HG03060 (cell line): ENCODE data around the gene ADD2.
A peak's percentile ranks its signal among the peaks of the same experiment; 100 is the strongest.
"Not testable (repeated sequence)": the region's sequence is repeated elsewhere in the genome, so short reads cannot be mapped to it uniquely, and the experiment has no call there.

Source experiments
- ATAC-seq: cut with Tn5 transposase; IDR thresholded peaks from one replicate; pipeline ENCODE4 v1.9.1; 2021; ENCODE audit warnings: low read depth, moderate number of reproducible peaks; ENCODE audit not compliant: unreplicated experiment

ADD2 gene

DNA sequence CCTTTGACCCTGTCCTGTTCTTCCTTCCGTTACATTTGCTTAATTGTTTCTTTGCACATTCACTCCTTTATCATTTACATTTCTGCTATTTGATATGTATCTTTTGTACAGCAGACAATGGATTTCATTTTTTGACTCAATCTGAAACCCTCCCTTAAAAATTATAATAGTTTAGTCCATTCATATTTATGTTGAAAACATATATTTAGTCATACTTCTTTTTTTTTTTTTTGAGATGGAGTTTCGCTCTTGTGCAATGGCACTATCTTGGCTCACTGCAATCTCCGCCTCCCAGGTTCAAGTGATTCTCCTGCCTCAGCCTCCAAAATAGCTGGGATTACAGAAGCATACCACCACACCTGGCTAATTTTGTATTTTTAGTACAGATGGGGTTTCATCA is 119.0 kb downstream of the ADD2 start:
- ATAC-seq = no peak

DNA sequence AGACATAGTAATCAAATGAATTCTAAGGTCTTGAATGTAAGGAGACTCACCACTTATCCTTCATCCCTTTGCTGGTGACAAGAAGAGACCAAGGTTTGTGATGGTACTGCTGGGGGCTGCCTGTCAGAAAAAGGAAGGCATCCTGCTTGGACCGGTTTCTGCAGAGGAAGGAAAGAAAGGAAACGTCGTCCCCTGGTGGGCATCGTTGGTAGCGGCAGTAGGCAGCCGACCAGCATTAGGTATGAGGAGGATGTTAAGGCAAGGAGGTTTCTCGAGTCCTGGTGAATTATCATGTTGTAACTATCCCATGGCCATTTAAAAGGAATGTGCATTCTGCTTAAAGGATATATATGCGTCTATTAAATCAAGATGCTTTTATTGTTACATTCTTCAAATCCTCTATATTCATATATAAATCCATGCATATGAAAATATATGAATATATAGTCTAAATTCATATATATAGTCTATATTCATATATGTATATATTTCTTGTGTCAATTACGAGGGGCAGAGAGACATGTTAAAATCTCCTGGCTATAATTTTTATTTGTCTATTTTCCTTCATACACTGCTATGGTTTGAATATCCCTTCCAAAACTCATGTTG is 120.0 kb downstream of the ADD2 start:
- ATAC-seq = peak; percentile 55

DNA sequence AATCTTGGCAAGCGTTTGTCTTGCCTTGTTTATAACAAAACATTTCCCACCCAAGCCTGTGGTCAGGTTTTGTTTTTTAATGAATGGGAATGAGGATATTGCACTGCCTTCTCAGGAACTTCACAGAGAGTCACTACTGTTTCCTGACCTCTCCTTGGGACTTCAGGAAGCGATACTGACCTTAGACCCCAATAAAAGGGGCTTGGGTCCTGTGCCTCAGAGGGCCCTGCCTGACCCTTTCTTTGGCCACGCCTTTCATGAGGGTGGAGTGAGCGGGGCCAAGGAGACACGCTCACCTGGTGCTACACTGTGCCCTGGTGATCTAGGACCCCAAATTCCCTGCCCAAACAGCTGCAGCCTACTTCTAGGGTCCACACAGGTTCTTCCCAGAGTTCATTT is 121.6 kb downstream of the ADD2 start:
- ATAC-seq = no peak

DNA sequence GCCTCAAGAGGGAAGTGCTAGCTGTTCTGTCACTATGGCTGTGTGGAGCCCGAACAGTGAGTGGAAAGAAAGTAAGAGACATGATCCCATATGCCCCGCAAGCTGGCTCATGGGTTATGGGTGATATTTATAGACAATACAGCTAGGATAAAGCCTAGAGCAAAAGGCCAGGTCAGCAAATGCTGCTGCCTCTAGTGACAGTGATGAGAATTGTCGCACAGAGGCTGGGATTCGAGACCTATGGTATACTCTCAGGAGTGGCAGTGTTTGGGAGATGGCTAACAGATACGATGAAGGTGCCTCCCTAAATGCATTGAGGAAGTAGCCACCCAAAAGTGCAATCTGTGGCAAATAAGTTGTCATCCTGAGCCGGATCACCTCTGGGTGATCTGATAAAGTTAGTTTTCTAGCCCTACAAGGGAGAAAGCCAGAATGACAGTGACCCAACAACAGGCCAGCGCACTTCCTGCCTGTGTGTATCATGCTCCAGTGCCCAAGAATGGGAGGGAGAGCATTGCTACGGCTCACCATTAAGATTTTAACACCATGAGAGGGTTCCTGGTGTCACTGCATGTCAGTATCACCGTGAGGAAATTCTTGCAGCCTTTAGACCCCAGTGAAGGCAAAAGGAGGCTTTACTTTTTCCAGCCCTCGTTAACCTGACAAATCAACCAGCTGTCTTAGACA is 122.1 kb downstream of the ADD2 start:
- ATAC-seq = no peak

DNA sequence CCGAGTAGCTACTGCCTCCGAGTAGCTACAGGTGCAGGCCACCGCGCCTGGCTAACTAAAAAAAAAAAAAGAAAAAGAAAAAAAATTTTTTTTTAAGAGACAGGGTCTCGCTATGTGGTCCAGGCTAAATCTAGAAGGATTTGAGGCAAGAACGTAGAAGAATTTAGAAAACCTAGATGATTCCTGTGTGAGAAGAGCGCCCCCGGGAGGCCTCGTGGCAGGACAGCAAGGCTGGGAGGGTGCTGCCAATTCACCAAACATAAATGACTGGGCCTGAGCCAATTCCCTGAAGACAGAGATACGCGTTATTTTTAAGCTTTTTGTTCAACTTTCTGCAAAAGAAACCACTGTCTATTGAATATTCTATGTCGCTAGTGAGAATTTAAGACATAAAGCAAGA is 124.3 kb downstream of the ADD2 start:
- no peak for ATAC-seq

DNA sequence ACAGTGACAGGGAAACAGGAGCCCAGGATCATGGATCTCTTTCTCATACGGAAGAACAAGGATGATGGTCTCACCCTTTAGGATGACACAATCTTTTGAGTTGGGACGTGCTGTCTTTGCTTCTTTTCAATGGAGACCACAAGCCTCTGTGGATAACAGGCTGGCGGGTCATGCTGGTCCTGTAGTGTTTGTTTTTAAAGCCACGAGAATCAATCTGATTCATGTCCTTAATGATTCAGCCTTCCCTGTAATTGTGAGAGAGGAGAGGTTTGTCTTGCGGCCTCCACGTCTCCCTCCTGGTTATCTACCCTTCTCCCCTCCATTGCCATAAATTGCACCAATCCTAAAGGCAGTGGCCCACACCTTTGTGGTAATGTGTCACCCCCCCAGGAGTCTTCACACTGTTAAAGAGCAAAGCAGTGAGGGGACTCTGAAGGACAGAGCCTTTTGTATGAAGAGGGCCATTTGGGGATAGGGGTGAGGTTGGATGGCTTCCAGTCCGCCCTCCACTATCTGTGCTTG is 126.7 kb downstream of the ADD2 start:
- ATAC-seq = no peak

DNA sequence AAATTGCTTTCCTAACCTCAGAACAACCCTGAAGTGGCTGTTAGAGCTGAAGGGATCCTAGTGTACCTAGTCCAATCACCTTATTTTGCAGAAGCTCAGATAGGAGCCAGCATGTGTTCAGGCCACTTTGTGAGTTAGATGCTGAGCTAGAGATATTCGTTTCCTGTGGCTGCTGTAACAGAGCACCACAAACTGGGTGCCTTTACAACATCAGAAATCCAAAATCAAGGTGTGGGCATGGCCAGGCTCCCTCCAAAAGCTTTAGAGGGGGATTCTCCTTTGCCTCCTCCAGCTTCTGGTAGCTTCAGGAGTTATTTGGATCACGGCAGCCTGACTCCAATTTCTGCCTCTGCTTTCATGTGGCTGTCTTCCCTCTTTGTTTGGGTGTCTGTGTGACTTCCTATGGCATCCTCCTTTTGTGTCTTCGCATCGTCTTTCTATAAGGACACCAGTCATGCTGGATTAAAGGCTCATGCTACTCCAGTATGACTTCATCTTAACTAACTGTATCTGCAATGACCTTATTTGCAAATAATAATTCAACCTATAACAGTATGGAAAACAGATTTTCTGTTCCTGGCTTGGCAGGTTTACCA is 128.1 kb downstream of the ADD2 start:
- ATAC-seq = no peak

DNA sequence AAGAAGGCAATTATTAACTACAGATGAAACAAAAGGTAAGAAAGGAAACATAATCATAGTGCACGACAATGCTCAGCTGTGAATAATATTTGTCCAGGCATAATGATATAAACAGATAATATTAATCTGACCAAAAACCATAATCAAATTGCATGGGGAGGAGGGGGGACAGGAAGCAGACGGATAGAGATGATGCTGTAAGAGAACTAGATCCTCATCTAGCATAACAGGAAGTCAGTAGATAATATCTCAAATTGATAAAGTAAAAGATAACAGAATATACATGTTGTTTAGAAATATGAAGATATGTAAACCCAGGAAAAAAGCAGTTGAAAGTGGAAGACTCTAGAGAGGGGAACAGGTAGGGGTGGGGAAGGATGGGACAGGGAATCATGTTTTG is 129.4 kb downstream of the ADD2 start:
- ATAC-seq = no peak

DNA sequence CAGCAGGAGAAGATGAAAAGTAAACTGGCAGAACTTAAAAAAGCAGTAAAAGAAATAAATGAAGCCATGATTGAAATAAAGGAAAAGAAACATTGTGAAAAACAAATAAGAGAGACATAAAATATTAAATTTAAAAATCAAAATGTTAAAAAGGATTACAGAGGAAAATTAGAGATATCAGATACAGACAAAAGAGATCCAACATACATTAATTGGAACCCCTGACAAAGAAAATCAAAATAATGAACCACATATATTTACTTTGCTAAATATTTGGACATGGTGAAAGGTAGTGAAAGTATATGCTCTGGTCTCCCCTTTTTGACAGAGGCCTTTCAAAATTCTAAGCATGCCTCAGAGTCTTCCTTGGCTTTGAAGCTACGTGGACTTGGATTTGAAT is 134.5 kb downstream of the ADD2 start:
- ATAC-seq = no peak

DNA sequence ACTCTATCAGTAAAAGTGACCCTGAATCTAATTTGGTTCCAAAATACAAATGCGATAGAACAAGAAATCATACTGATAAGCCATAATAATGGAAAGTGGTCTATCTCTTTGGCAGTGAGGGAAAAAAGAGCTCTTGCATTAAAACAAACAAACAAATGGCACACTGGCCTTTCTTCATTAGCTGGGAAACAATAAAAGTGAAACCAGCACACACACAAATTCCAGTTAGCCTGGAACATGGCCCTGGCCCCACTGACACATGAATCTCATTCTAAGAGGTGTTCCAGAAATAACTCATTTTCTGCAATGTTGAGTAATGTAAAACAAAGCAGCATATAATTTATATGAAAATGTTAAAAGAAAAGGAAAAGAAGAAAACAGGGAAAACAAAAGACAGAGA is 135.0 kb downstream of the ADD2 start:
- no peak for ATAC-seq

DNA sequence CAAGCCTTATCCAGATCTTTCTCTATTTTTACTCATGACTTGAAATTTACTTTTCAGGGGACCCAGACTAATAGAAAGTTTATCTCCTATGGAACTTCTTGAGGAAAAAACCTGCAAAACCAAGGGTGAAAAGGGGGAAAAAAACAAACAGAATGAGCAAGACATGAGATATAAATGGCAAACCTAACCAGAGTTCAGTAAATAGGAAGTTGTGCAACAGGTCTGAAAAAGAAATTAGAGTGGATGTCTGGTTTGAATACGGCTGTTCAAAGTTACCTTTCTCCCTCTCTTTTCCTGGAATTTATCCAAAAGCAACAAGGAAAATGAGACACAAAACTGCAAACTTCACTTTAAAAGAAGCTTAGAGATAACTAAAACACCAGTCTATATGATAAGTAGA is 135.6 kb downstream of the ADD2 start:
- ATAC-seq = no peak

DNA sequence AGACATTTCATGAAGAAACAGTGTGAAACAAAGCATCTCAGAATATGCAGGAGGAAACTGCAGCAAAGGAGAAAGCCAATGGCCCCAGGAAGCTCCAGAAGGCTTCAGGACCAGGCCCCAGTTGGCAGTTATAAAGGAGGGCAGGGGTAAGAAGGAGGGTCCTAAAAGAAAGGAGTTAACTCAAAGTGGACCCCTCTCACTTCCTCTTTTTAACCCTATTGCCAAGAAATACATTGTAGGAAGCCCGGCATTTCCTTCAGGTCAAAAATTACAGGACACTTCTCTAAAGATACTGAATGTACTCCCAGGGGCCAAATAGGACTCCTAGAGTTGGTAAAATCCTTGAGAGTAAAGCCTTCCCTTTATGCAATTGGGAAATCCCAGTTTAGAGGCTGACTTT is 137.2 kb downstream of the ADD2 start:
- no peak for ATAC-seq

DNA sequence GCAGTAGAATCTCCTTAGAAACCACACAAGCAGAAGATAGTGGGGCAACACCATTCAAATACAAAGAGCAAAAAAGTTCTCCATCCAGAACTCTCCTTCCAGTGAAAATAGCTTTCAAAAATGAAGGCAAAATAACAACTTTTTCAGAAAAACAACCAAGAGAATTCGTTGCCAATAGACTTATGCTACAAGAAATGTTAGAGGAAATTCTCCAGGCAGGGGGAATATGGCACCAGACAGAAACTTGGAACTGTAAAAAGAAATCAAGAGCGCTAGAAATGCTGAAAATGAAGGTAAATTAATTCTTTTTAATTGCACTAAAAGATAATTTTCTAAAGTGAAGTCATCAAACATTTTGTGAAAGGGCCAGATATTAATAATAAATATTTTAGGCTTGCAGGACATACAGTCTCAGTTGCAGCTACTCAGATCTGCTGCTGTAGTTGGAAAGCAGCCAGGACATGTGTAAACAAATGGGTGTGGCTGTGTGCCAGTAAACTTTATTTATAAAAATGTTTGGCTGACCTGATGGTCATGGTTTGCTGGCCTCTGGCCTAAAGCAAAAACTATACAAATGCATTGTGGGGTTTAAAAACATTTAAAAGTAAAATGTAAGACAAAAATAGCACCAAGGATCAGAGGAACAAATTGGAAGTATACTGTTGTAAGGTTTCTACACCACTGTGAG is 140.6 kb downstream of the ADD2 start:
- ATAC-seq = no peak

DNA sequence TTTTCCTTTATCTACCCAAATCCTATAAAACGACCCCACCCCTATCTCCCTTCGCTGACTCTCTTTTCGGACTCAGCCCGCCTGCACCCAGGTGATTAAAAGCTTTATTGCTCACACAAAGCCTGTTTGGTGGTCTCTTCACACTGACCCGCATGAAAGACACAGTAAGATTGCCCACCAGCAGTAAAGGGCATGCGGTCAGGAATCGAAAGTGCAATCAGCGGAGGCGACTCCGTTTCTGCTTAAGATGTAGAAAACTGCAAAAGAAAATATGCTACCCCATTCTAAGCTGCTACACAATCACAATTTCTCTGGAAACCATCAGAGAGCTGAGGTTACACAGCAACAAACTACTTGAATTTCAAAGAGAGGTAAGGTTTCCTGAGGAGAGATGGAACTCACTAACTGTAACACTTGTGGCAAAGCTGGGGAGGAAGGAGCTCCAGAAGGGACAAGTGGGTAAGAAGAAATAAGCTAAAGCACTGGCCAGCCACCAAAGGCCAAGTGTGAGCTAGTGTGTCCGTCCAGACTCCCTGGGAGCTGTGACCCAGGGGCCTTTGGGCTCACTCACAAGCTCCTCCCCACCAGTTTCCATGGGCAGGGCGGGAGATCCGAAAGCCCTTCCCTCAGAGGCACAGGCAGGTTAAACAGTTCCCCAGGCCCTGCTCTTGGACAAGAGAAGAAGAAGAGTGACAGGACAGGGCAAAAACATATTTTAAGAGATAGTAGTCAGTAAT is 141.6 kb downstream of the ADD2 start:
- no peak for ATAC-seq

DNA sequence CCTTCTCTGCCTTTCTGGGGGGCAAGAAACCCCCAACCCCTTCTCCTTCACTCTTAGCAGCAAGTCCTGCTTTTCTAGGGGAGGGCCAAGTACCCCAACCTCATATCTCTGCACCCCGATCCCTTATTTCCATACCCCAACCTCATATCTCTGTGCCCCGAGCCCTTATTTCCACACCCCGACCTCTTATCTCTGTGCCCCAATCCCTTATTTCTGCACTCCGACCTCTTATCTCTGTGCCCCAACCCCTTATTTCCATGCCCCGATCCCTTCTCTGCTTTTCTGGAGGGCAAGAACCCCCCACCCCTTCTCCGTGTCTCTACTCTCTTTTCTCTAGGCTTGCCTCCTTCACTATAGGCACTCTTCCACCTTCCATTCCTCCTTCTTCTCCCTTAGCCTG is 146.5 kb downstream of the ADD2 start:
- ATAC-seq = not testable (repeated sequence)

DNA sequence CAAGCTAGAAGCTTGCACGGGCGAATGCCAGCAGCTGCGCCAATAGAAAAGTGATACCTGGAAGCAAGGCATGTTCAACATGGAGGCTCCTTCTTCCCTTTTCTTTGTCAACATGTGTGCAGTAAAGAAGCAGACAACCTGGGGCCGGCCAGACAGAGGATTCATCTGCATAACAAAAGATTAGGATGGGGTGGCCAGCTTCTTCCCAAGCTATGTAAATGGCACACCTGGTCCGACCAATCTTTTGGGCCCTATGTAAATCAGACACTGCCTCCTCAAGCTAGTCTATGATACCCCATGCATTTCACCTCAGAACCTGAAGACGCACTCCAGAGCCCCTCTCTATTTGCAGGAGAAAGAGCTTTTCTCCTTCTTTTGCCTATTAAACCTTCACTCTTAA is 148.0 kb downstream of the ADD2 start:
- no peak for ATAC-seq

DNA sequence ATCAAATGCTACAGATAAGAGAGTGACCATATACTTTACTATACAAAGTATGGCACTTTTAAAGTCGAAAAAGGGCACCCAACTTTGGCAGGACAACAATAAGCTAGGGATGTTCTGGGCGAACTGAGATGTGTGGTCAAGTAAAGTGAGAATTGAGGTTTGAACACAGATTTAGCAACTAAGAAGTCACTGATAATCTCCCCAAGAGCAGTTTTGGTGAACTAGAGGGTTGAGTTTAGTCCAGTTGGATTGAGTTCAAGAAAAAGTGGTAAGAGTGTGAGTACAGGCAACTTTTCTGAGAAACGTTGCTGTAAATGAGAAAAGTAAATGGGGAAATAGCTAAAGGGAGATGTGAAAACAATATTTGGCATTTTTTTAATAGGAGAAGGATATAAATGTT is 148.8 kb downstream of the ADD2 start:
- ATAC-seq = no peak

DNA sequence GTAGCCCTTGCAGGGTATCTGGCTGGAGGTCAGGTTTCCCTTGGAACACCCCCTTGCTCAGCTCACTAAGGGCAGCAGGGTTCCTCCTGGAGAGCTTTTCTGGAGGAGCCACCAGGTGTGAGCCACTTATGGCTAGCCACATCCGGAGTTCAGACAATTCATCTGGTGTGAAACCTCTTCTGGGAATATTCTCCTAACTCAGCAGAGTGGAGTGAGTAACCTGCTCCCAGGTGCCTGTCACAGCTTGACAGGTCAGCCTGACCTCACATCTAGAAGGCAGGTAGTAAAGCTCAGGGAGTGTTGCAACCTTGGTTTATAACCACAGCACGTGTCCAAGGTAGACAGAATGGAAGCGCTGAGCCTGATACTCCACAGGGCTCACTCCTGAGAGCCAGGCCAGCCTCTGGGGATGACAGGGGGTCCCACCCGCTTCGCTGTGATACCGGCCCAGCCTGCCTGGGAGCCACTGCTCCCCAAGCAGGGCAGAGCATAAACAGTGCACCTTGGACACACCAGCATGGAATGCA is 151.8 kb downstream of the ADD2 start:
- no peak for ATAC-seq

DNA sequence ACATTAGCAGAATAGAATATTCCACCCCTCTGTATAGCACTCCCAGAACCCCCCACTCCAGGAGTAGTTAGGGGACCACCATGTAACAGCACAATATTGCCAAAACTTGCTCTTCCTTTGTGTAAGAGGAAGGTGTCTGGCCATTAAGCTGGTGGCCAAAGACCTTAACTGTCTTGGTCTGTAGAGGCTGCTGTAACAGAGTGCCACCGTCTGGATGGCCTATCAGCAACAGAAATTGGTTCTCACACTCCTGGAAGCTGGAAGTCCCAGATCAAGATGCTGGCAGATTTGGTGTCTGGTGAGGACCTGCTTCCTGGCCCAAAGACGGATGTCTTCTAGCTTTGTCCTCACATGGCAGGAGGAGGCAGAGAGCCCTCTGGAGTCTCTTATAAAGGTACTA is 152.8 kb downstream of the ADD2 start:
- no peak for ATAC-seq

DNA sequence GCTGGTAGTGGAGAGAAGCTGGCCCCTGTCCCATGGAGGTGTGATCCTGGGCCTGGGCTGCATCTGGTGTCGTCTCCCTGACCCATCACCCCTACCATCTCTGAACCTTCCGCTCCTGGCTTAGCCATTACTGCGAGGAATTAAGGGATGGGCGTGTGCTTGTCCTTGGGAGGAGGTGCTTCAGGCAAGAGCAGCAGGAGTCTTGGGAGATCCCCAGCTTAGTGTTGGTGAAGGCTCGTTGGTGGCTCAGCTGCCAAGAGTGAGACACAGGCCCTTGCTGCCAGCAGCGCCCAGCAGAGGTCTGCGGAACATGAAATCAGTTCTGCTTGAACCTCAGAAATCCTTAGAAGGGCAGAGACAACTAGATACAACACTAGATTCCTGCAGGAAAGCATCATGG is 154.5 kb downstream of the ADD2 start:
- no peak for ATAC-seq

DNA sequence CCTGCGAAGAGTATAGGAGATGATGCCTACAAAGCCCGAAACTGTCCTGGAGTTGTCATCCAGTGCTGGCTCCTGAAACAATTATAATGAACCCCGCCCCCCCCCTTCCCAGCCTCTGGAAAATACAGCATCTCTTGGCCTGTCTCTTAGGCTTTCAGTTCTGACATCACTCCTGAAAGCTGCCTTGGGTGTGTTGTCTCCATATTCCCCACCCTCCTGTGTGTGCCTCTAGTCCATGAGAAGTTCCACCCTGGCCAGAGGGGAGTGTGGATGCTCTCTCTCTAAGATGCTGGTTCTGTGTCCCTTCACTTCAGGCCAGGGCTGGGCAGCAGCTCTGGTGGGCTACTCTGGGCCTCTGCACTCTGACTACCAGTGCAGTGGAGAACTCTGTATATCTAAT is 155.4 kb downstream of the ADD2 start:
- ATAC-seq = no peak
